ENCODE data around the gene MRPS18A.

Gene MRPS18A

GRCh38 chr6:43630980-43631619 is 56.5 kb downstream of the MRPS18A start:
- no peak for DNase-seq

- DNase-seq, result peak; percentile 78 to 95 (median 83)
Measured at GRCh38 chr6:43629505-43630300, 57.9 kb downstream of the MRPS18A start.

GRCh38 chr6:43629104-43629504 is 58.5 kb downstream of the MRPS18A start, which contains the start of gene GTPBP2:
Gene GTPBP2, minus strand, starts transcription at chr6:43629264. Its CDS starts 102 bp downstream, at chr6:43629162.
- DNase-seq, result peak; percentile 89 to 99 (median 94)

- DNase-seq, result peak; percentile 13 to 70 (median 33)
Measured at GRCh38 chr6:43628393-43629103, 59.0 kb downstream of the MRPS18A start.

- DNase-seq, result peak in 1 of 5 donors; percentile 69
Measured at GRCh38 chr6:43627008-43627825, 60.4 kb downstream of the MRPS18A start.

GRCh38 chr6:43625393-43625992 is 62.1 kb downstream of the MRPS18A start:
- no peak for DNase-seq

GRCh38 chr6:43624786-43625288 is 62.8 kb downstream of the MRPS18A start:
- DNase-seq, result no peak

- no peak for DNase-seq
Measured at GRCh38 chr6:43623880-43624785, 63.5 kb downstream of the MRPS18A start.

GRCh38 chr6:43622541-43622940 is 65.0 kb downstream of the MRPS18A start:
- no peak for DNase-seq

GRCh38 chr6:43621836-43622180 is 65.8 kb downstream of the MRPS18A start:
- DNase-seq, result no peak

Measured in T-helper 1 cell (primary cell).